HG03139 (cell line): ENCODE data around the gene TLCD2.
"Not testable (repeated sequence)": the region's sequence is repeated elsewhere in the genome, so short reads cannot be mapped to it uniquely, and the experiment has no call there.

Experiments used
- ATAC-seq: cut with Tn5 transposase; IDR thresholded peaks from one replicate; pipeline ENCODE4 v1.9.1; 2021; ENCODE audit not compliant: unreplicated experiment

Gene TLCD2

GRCh38 chr17:1709971-1710806 is at the start of gene TLCD2:
Gene TLCD2, minus strand, starts transcription at chr17:1710377. Its CDS starts 135 bp downstream, at chr17:1710242.
- no peak for ATAC-seq

- no peak for ATAC-seq
Measured at GRCh38 chr17:1759529-1759928, 49.4 kb upstream of the TLCD2 start.

- ATAC-seq = no peak
Measured at GRCh38 chr17:1758807-1759206, 48.6 kb upstream of the TLCD2 start.

- ATAC-seq = no peak
Measured at GRCh38 chr17:1755827-1756262, 45.7 kb upstream of the TLCD2 start.

GRCh38 chr17:1755252-1755826 is 45.2 kb upstream of the TLCD2 start:
- ATAC-seq = no peak

- no peak for ATAC-seq
Measured at GRCh38 chr17:1754430-1755112, 44.4 kb upstream of the TLCD2 start.

- no peak for ATAC-seq
Measured at GRCh38 chr17:1753767-1754429, 43.7 kb upstream of the TLCD2 start.

- no peak for ATAC-seq
Measured at GRCh38 chr17:1752425-1753262, 42.5 kb upstream of the TLCD2 start.

- ATAC-seq = no peak
Measured at GRCh38 chr17:1750628-1751027, 40.5 kb upstream of the TLCD2 start.

- no peak for ATAC-seq
Measured at GRCh38 chr17:1746975-1747543, 36.9 kb upstream of the TLCD2 start.

- no peak for ATAC-seq
Measured at GRCh38 chr17:1745513-1746020, 35.4 kb upstream of the TLCD2 start.

GRCh38 chr17:1744551-1745512 is 34.7 kb upstream of the TLCD2 start:
- no peak for ATAC-seq

GRCh38 chr17:1743088-1743439 is 32.9 kb upstream of the TLCD2 start:
- no peak for ATAC-seq

- ATAC-seq = no peak
Measured at GRCh38 chr17:1742371-1743087, 32.4 kb upstream of the TLCD2 start, which contains the start of gene SERPINF2. Gene SERPINF2, plus strand, starts transcription at chr17:1742871. Its CDS starts 2,125 bp downstream, at chr17:1744996.

GRCh38 chr17:1741899-1742298 is 31.7 kb upstream of the TLCD2 start:
- ATAC-seq = not testable (repeated sequence)

GRCh38 chr17:1737531-1738291 is 27.5 kb upstream of the TLCD2 start:
- ATAC-seq = no peak
